Progenitor cell of endocrine pancreas (in vitro differentiated cells): ENCODE data around the gene MAN2A1. TPM values are rescaled to one million over a fixed set of nuclear protein-coding genes. Genes with fewer than 3 reads are reported as not detected.

Experiments used
- DNase-seq: peaks from one replicate; pipeline ENCODE4 v3.0.0; 2021; ENCODE audit warnings: low spot score; ENCODE audit not compliant: unreplicated experiment
- H3K27ac Mint-ChIP-seq: 2 replicates; pipeline ENCODE4 v1.8.0; 2021; ENCODE audit warnings: mild to moderate bottlenecking, moderate library complexity, mixed read lengths
- H3K27me3 Mint-ChIP-seq: 2 replicates; pipeline ENCODE4 v1.8.0; 2021; ENCODE audit warnings: mixed read lengths
- H3K36me3 Mint-ChIP-seq: 2 replicates; pipeline ENCODE4 v1.8.0; 2022; ENCODE audit warnings: mixed read lengths; ENCODE audit not compliant: insufficient read depth
- H3K4me1 Mint-ChIP-seq: 2 replicates; pipeline ENCODE4 v1.8.0; 2021; ENCODE audit warnings: low read depth, mixed read lengths
- H3K4me3 Mint-ChIP-seq: 2 replicates; pipeline ENCODE4 v1.8.0; 2021; ENCODE audit warnings: low read depth, mild to moderate bottlenecking, moderate library complexity, mixed read lengths
- H3K9me3 Mint-ChIP-seq: 2 replicates; pipeline ENCODE4 v1.8.0; 2021; ENCODE audit warnings: low read depth, mixed read lengths
- total RNA-seq: library from RNA; stranded (reverse); gene quantifications from 2 replicates; pipeline ENCODE4 v1.2.1, GENCODE V29; 2021
- TF ChIP-seq, protein P1 (sequence below): fragments of 200-600 bp; sonication (generic); IDR thresholded peaks from one replicate; pipeline ENCODE4 v1.5.0; 2021; ENCODE audit warnings: antibody characterized with exemption, mild to moderate bottlenecking; ENCODE audit not compliant: unreplicated experiment

MAN2A1 gene
- total RNA-seq, 1 donor from 2014 or later: 41.9 TPM

DNA sequence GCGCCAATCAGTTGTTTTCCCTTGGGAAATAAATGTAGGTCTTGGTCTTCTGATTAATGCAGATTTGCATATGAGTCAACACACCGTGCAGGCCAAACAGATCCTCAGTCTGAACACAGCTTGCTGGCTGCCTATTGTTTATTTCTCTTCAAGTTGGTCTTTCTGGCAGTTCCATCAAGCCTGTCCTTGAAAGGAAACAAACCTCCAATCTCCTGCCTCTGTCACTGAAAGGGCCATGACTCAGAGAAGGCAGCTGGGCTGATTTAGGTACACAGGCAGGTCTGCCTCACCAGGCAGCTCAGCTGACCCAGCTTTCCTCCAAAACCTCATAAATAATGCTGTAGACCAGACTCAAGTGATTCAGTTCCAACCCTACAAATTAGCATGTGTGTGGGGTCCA is 175.9 kb downstream of the MAN2A1 start:
- Mint-ChIP-seq H3K4me1 (no peaks in the 10 kb centered on the region), H3K9me3 (no peaks in the 10 kb centered on the region), H3K27me3 (no peaks in the 10 kb centered on the region), H3K36me3 (peaks cover 15% of the 10 kb centered on the region), H3K4me3 (no peak overlapping the region), H3K27ac (no peak overlapping the region)
- TF ChIP-seq, protein P1, sequence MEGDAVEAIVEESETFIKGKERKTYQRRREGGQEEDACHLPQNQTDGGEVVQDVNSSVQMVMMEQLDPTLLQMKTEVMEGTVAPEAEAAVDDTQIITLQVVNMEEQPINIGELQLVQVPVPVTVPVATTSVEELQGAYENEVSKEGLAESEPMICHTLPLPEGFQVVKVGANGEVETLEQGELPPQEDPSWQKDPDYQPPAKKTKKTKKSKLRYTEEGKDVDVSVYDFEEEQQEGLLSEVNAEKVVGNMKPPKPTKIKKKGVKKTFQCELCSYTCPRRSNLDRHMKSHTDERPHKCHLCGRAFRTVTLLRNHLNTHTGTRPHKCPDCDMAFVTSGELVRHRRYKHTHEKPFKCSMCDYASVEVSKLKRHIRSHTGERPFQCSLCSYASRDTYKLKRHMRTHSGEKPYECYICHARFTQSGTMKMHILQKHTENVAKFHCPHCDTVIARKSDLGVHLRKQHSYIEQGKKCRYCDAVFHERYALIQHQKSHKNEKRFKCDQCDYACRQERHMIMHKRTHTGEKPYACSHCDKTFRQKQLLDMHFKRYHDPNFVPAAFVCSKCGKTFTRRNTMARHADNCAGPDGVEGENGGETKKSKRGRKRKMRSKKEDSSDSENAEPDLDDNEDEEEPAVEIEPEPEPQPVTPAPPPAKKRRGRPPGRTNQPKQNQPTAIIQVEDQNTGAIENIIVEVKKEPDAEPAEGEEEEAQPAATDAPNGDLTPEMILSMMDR: no peak
- DNase-seq: no peak

GRCh38 chr5:109866051-109866450 is 176.3 kb downstream of the MAN2A1 start:
- Mint-ChIP-seq H3K27me3 (no peaks in the 10 kb centered on the region), H3K9me3 (no peaks in the 10 kb centered on the region), H3K27ac (no peak overlapping the region), H3K36me3 (peaks cover 15% of the 10 kb centered on the region), H3K4me1 (no peaks in the 10 kb centered on the region), H3K4me3 (no peak overlapping the region)
- no peak for DNase-seq
- TF ChIP-seq, protein P1: no peak

DNA sequence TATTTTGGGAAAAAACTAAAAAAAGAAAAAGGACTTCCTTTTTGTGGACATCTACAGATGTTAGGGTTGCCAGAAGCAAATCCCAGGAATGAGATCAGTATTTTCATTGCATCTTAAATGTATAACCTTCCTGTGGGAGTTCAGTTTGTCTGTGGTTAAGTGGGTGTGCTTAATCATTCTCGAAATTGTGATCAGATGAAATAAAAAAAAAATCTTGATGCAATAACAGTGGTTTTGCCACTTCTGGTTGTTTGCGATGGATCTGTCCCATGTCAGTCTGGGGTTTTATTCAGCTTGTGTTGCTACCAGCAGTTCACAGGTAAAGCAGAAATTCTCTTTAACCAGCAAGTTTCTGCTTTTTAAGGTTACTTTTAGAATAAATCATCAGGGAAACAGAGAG is 179.0 kb downstream of the MAN2A1 start:
- H3K36me3 Mint-ChIP-seq: peaks cover 14% of the 10 kb centered on the region
- peaks cover 4% of the 10 kb centered on the region for H3K4me1 Mint-ChIP-seq
- H3K9me3 Mint-ChIP-seq: no peaks in the 10 kb centered on the region
- no peak for DNase-seq
- no peak overlapping the region for H3K4me3 Mint-ChIP-seq
- H3K27me3 Mint-ChIP-seq: no peaks in the 10 kb centered on the region
- TF ChIP-seq, protein P1: no peak
- no peak overlapping the region for H3K27ac Mint-ChIP-seq

GRCh38 chr5:109873687-109874086 is 184.0 kb downstream of the MAN2A1 start:
- TF ChIP-seq, protein P1: no peak
- H3K36me3 Mint-ChIP-seq: peaks cover 6% of the 10 kb centered on the region
- H3K27ac Mint-ChIP-seq: no peak overlapping the region
- no peaks in the 10 kb centered on the region for H3K9me3 Mint-ChIP-seq
- DNase-seq: no peak
- no peaks in the 10 kb centered on the region for H3K27me3 Mint-ChIP-seq
- no peak overlapping the region for H3K4me3 Mint-ChIP-seq
- H3K4me1 Mint-ChIP-seq: peaks cover 4% of the 10 kb centered on the region

DNA sequence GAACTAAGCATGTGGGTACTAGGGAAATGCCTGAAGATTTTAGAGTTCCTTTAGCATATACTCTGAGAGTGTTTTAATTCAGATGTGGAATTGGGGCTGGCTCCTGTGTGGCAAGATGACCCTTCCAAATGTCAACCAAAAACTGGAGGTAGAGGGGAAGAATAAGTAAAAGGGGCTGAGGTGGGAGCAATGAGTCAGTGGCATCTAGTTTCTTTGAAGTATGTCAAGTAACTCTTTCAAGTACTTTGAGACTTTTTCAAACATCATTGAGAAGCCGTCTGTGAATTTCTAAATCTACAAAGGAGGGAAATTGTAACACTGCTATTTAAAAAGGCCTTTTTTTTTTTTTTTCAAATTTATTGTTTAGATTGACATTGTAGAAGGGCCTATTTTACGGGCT is 184.4 kb downstream of the MAN2A1 start:
- peaks cover 5% of the 10 kb centered on the region for H3K36me3 Mint-ChIP-seq

More for the DNA sequence above, 184.4 kb downstream of the MAN2A1 start:
- Mint-ChIP-seq H3K4me1 (peaks cover 4% of the 10 kb centered on the region), H3K9me3 (no peaks in the 10 kb centered on the region), H3K27me3 (no peaks in the 10 kb centered on the region), H3K27ac (no peak overlapping the region), H3K4me3 (no peak overlapping the region)
- no peak for DNase-seq
- TF ChIP-seq, protein P1: no peak
